IMR-90 (cell line): ENCODE results near the gene TOMM40. TPM values are rescaled to one million over a fixed set of nuclear protein-coding genes. Genes with fewer than 3 reads are reported as not detected.

Source experiments
- ATAC-seq: fragments of 200-7000 bp; cut with Tn5 transposase; 2 replicates; pipeline ENCODE4 v1.9.1; 2020; ENCODE audit warnings: low read depth, mild to moderate bottlenecking, moderate library complexity
- BruUV-seq: library from RNA; stranded (reverse); fragments of 400-500 nt; replicated peaks from 2 replicates; lab custom pipeline; 2021; lab: Mats Ljungman, UMichigan
- CTCF ChIA-PET: fragments of 300-600 bp; formaldehyde crosslinking; extraction: SDS; loops from one replicate; lab custom pipeline; 2021; ENCODE audit warnings: antibody characterized with exemption; lab: Yijun Ruan, JAX
- POLR2A ChIA-PET: fragments of 300-600 bp; sonication (Branson Sonifier 250); formaldehyde crosslinking; loops from one replicate; lab custom pipeline; 2022; ENCODE audit warnings: antibody characterized with exemption; ENCODE audit not compliant: unreplicated experiment; lab: Charles Lee
- DNase-seq: peaks from one replicate; pipeline ENCODE4 v3.0.0; 2013
- H2AFZ ChIP-seq: replicated peaks from 2 replicates; pipeline ENCODE3; 2013; ENCODE audit warnings: low read length, mild to moderate bottlenecking; ENCODE audit not compliant: poor library complexity
- H2AK5ac ChIP-seq: 2 replicates; pipeline ENCODE4 v1.6.1; 2013; ENCODE audit warnings: low read depth, low read length, inconsistent platforms
- H2AK9ac ChIP-seq: replicated peaks from 2 replicates; pipeline ENCODE3; 2013; ENCODE audit warnings: mild to moderate bottlenecking, low read depth, low read length, moderate library complexity; ENCODE audit not compliant: poor library complexity
- H2BK120ac ChIP-seq: 2 replicates; pipeline ENCODE4 v1.6.1; 2013; ENCODE audit warnings: low read depth, low read length, inconsistent platforms
- H2BK15ac ChIP-seq: 3 replicates; pipeline ENCODE4 v1.6.1; 2013; ENCODE audit warnings: low read depth, low read length, inconsistent platforms
- H2BK20ac ChIP-seq: 2 replicates; pipeline ENCODE4 v1.6.1; 2013; ENCODE audit warnings: low read depth, mild to moderate bottlenecking, inconsistent platforms, low read length, moderate library complexity
- H2BK5ac ChIP-seq: 2 replicates; pipeline ENCODE4 v1.6.1; 2013; ENCODE audit warnings: mild to moderate bottlenecking, low read depth, low read length, inconsistent platforms; ENCODE audit not compliant: poor library complexity, severe bottlenecking
- H3K14ac ChIP-seq: replicated peaks from 2 replicates; pipeline ENCODE4 v1.6.1; 2013; ENCODE audit warnings: low read depth, low read length, inconsistent platforms
- H3K18ac ChIP-seq: 2 replicates; pipeline ENCODE4 v1.6.1; 2013; ENCODE audit warnings: low read depth, low read length, control low read depth
- H3K23ac ChIP-seq: 2 replicates; pipeline ENCODE4 v1.6.1; 2013; ENCODE audit warnings: low read depth, low read length, inconsistent platforms
- H3K27ac ChIP-seq: 2 replicates; pipeline ENCODE4 v1.5.1; 2013; ENCODE audit warnings: mild to moderate bottlenecking, control low read depth, low read length; ENCODE audit not compliant: insufficient read depth
- H3K27me3 ChIP-seq: 2 replicates; pipeline ENCODE4 v1.6.1; 2013; ENCODE audit warnings: low read length; ENCODE audit not compliant: control insufficient read depth, insufficient read depth
- H3K36me3 ChIP-seq: 2 replicates; pipeline ENCODE4 v1.6.1; 2013; ENCODE audit warnings: low read length, mixed read lengths; ENCODE audit not compliant: control insufficient read depth, insufficient read depth
- H3K4ac ChIP-seq: 2 replicates; pipeline ENCODE4 v1.6.1; 2013; ENCODE audit warnings: low read depth, low read length, inconsistent platforms
- H3K4me1 ChIP-seq: 2 replicates; pipeline ENCODE4 v1.6.1; 2013; ENCODE audit warnings: low read length, mixed read lengths; ENCODE audit not compliant: control insufficient read depth, insufficient read depth
- H3K4me2 ChIP-seq: 2 replicates; pipeline ENCODE4 v1.6.1; 2013; ENCODE audit warnings: low read depth, mild to moderate bottlenecking, control low read depth, low read length, moderate library complexity
- H3K4me3 ChIP-seq: 2 replicates; pipeline ENCODE4 v1.5.1; 2013; ENCODE audit warnings: low read depth, mild to moderate bottlenecking, control low read depth, low read length, moderate library complexity; ENCODE audit not compliant: insufficient read depth
- H3K56ac ChIP-seq: 2 replicates; pipeline ENCODE4 v1.6.1; 2013; ENCODE audit warnings: low read length, inconsistent platforms; ENCODE audit not compliant: insufficient read depth; ENCODE audit errors: extremely low read depth
- H3K79me1 ChIP-seq, 2 experiments: 2 replicates each; pipeline ENCODE4 v1.6.1; 2013; ENCODE audit warnings: low read length in 2 of 2, inconsistent platforms in 1 of 2, low read depth in 1 of 2
- H3K9ac ChIP-seq: 2 replicates; pipeline ENCODE4 v1.6.1; 2013; ENCODE audit warnings: low read depth, low read length, control low read depth
- H3K9me1 ChIP-seq: 2 replicates; pipeline ENCODE4 v1.6.1; 2013; ENCODE audit warnings: low read length, inconsistent platforms; ENCODE audit not compliant: insufficient read depth
- H3K9me3 ChIP-seq: 2 replicates; pipeline ENCODE4 v1.6.1; 2013; ENCODE audit warnings: low read length; ENCODE audit not compliant: control insufficient read depth, insufficient read depth
- H4K20me1 ChIP-seq: 2 replicates; pipeline ENCODE4 v1.6.1; 2013; ENCODE audit warnings: low read length, inconsistent platforms; ENCODE audit not compliant: insufficient read depth
- H4K5ac ChIP-seq: 2 replicates; pipeline ENCODE4 v1.6.1; 2013; ENCODE audit warnings: mild to moderate bottlenecking, low read depth, low read length, control low read depth
- H4K8ac ChIP-seq, 2 experiments: 2 replicates each; pipeline ENCODE4 v1.6.1; 2013; ENCODE audit warnings: low read depth in 2 of 2, low read length in 2 of 2, control low read depth in 1 of 2, inconsistent platforms in 1 of 2
- H4K91ac ChIP-seq: 2 replicates; pipeline ENCODE4 v1.6.1; 2013; ENCODE audit warnings: low read depth, low read length, inconsistent platforms; ENCODE audit not compliant: insufficient read depth
- FOS ChIP-seq: fragments of 150-350 bp; IDR thresholded peaks from 2 replicates; pipeline ENCODE4 v1.6.1; 2016; ENCODE audit warnings: low read depth, low read length
- MAFK ChIP-seq: IDR thresholded peaks from 2 replicates; pipeline ENCODE4 v1.6.1; 2012; ENCODE audit warnings: low read depth, low read length, improper control_type of control experiment
- WGBS, 2 experiments: methylation state at CpG; one replicate each; pipeline versions ENCODE4 v1.1.5 to v1.1.7; 2013; ENCODE audit warnings: missing lambda C conversion rate in 2 of 2; ENCODE audit not compliant: insufficient read length in 1 of 2; ENCODE audit errors: extremely low coverage in 2 of 2; 5-methylcytosine and 5-hydroxymethylcytosine counted together
- dilution Hi-C: fragments of 300-500 bp; cut with HindIII; formaldehyde crosslinking; loops from one replicate; pipeline ENCODE4 v1.14.3; 2018; ENCODE audit warnings: low sequenced_read_pairs; ENCODE audit not compliant: unreplicated experiment
- in situ Hi-C: fragments of 300-500 bp; cut with MboI; formaldehyde crosslinking; loops from 3 replicates; pipeline ENCODE4 v1.14.3; 2019; ENCODE audit warnings: low sequenced_read_pairs, inconsistent platforms, mixed read lengths
- intact Hi-C: fragments of 100-400 bp; cut with micrococcal nuclease; formaldehyde crosslinking; loops from 2 replicates; pipeline ENCODE4 v1.10.0; 2022
- polyA plus RNA-seq, 3 experiments: library from polyadenylated mRNA; depleted of rRNA; stranded (reverse); fragments of >200 nt; gene quantifications; 2 replicates each; pipeline ENCODE4 v1.2.3, GENCODE V29; 2012; ENCODE audit warnings: low replicate concordance in 1 of 3
- total RNA-seq: library from RNA; depleted of rRNA; stranded (reverse); fragments of >200 nt; gene quantifications from 2 replicates; pipeline ENCODE4 v1.2.3, GENCODE V29; 2012

The TOMM40 gene
- total and polyA plus RNA-seq, 2 of the 4 experiments (the other 2 are of a cell fraction): 54.8 to 62.6 TPM

DNA sequence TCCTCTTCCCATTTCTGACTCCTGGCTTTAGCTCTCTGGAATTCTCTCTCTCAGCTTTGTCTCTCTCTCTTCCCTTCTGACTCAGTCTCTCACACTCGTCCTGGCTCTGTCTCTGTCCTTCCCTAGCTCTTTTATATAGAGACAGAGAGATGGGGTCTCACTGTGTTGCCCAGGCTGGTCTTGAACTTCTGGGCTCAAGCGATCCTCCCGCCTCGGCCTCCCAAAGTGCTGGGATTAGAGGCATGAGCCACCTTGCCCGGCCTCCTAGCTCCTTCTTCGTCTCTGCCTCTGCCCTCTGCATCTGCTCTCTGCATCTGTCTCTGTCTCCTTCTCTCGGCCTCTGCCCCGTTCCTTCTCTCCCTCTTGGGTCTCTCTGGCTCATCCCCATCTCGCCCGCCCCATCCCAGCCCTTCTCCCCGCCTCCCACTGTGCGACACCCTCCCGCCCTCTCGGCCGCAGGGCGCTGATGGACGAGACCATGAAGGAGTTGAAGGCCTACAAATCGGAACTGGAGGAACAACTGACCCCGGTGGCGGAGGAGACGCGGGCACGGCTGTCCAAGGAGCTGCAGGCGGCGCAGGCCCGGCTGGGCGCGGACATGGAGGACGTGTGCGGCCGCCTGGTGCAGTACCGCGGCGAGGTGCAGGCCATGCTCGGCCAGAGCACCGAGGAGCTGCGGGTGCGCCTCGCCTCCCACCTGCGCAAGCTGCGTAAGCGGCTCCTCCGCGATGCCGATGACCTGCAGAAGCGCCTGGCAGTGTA lies 17.2 kb downstream of the TOMM40 start:
- CTCF ChIA-PET: interaction anchor here (1.1 to 1.2 kb wide), 2 partner anchors 44 to 151 kb away, joined by 3 read pairs; no protein-coding TSS in a partner anchor
- no peak for DNase-seq
- Histone ChIP-seq H3K9me3 (no peaks in the 10 kb centered on the region), H3K27ac (no peak overlapping the region), H2BK5ac (no peak overlapping the region), H4K8ac (no peak overlapping the region), H4K20me1 (0 out of 2 replicates have a peak, but pooled peaks cover 4% of the 10 kb centered on the region), H2BK20ac (no peak overlapping the region), H2AK5ac (no peak overlapping the region), H2BK15ac (no peak overlapping the region), H3K4me3 (no peak overlapping the region), H2AK9ac (no peak overlapping the region), H3K18ac (no peak overlapping the region), H3K79me1 (no peaks in the 10 kb centered on the region; a peak in 1 of 4 replicates), H2AFZ (no peak overlapping the region), H3K4ac (no peak overlapping the region), H4K5ac (no peak overlapping the region), H3K9ac (no peak overlapping the region), H3K4me2 (no peak overlapping the region), H2BK120ac (no peak overlapping the region), H3K27me3 (peaks cover 8% of the 10 kb centered on the region), H3K4me1 (peaks cover 14% of the 10 kb centered on the region), H3K23ac (no peak overlapping the region), H4K91ac (no peak overlapping the region), H3K14ac (no peak overlapping the region), H3K56ac (no peak overlapping the region), H3K9me1 (no peaks in the 10 kb centered on the region), H3K36me3 (no peaks in the 10 kb centered on the region)
- TF ChIP-seq MAFK (no peak), FOS (no peak)
- ATAC-seq: no peak
- POLR2A ChIA-PET: no interaction called here
- in situ Hi-C loops: no loop called here
- no TSS peak for BruUV-seq
- dilution Hi-C loops: no loop called here
- WGBS, 2 experiments: 89% methylated on average over 24 of the region's 46 CpGs; no CpG with 5 or more reads in 1 of the 2 experiments
- intact Hi-C loops: no loop called here
